IMR-90 (cell line): ENCODE data around the gene NOS1. TPM values are rescaled to one million over a fixed set of nuclear protein-coding genes. Genes with fewer than 3 reads are reported as not detected.
"Not testable (repeated sequence)": the region's sequence is repeated elsewhere in the genome, so short reads cannot be mapped to it uniquely, and the experiment has no call there.

Experiments used
- ATAC-seq: fragments of 200-7000 bp; cut with Tn5 transposase; 2 replicates; pipeline ENCODE4 v1.9.1; 2020; ENCODE audit warnings: low read depth, mild to moderate bottlenecking, moderate library complexity
- BruUV-seq: library from RNA; stranded (reverse); fragments of 400-500 nt; replicated peaks from 2 replicates; lab custom pipeline; 2021; lab: Mats Ljungman, UMichigan
- CTCF ChIA-PET: fragments of 300-600 bp; formaldehyde crosslinking; extraction: SDS; loops from one replicate; lab custom pipeline; 2021; ENCODE audit warnings: antibody characterized with exemption; lab: Yijun Ruan, JAX
- POLR2A ChIA-PET: fragments of 300-600 bp; sonication (Branson Sonifier 250); formaldehyde crosslinking; loops from one replicate; lab custom pipeline; 2022; ENCODE audit warnings: antibody characterized with exemption; ENCODE audit not compliant: unreplicated experiment; lab: Charles Lee
- DNase-seq: peaks from one replicate; pipeline ENCODE4 v3.0.0; 2013
- H2AFZ ChIP-seq: replicated peaks from 2 replicates; pipeline ENCODE3; 2013; ENCODE audit warnings: low read length, mild to moderate bottlenecking; ENCODE audit not compliant: poor library complexity
- H2AK5ac ChIP-seq: 2 replicates; pipeline ENCODE4 v1.6.1; 2013; ENCODE audit warnings: low read depth, low read length, inconsistent platforms
- H2AK9ac ChIP-seq: replicated peaks from 2 replicates; pipeline ENCODE3; 2013; ENCODE audit warnings: mild to moderate bottlenecking, low read depth, low read length, moderate library complexity; ENCODE audit not compliant: poor library complexity
- H2BK120ac ChIP-seq: 2 replicates; pipeline ENCODE4 v1.6.1; 2013; ENCODE audit warnings: low read depth, low read length, inconsistent platforms
- H2BK15ac ChIP-seq: 3 replicates; pipeline ENCODE4 v1.6.1; 2013; ENCODE audit warnings: low read depth, low read length, inconsistent platforms
- H2BK20ac ChIP-seq: 2 replicates; pipeline ENCODE4 v1.6.1; 2013; ENCODE audit warnings: low read depth, mild to moderate bottlenecking, inconsistent platforms, low read length, moderate library complexity
- H2BK5ac ChIP-seq: 2 replicates; pipeline ENCODE4 v1.6.1; 2013; ENCODE audit warnings: mild to moderate bottlenecking, low read depth, low read length, inconsistent platforms; ENCODE audit not compliant: poor library complexity, severe bottlenecking
- H3K14ac ChIP-seq: replicated peaks from 2 replicates; pipeline ENCODE4 v1.6.1; 2013; ENCODE audit warnings: low read depth, low read length, inconsistent platforms
- H3K18ac ChIP-seq: 2 replicates; pipeline ENCODE4 v1.6.1; 2013; ENCODE audit warnings: low read depth, low read length, control low read depth
- H3K23ac ChIP-seq: 2 replicates; pipeline ENCODE4 v1.6.1; 2013; ENCODE audit warnings: low read depth, low read length, inconsistent platforms
- H3K27ac ChIP-seq: 2 replicates; pipeline ENCODE4 v1.5.1; 2013; ENCODE audit warnings: mild to moderate bottlenecking, control low read depth, low read length; ENCODE audit not compliant: insufficient read depth
- H3K27me3 ChIP-seq: 2 replicates; pipeline ENCODE4 v1.6.1; 2013; ENCODE audit warnings: low read length; ENCODE audit not compliant: control insufficient read depth, insufficient read depth
- H3K36me3 ChIP-seq: 2 replicates; pipeline ENCODE4 v1.6.1; 2013; ENCODE audit warnings: low read length, mixed read lengths; ENCODE audit not compliant: control insufficient read depth, insufficient read depth
- H3K4ac ChIP-seq: 2 replicates; pipeline ENCODE4 v1.6.1; 2013; ENCODE audit warnings: low read depth, low read length, inconsistent platforms
- H3K4me1 ChIP-seq: 2 replicates; pipeline ENCODE4 v1.6.1; 2013; ENCODE audit warnings: low read length, mixed read lengths; ENCODE audit not compliant: control insufficient read depth, insufficient read depth
- H3K4me2 ChIP-seq: 2 replicates; pipeline ENCODE4 v1.6.1; 2013; ENCODE audit warnings: low read depth, mild to moderate bottlenecking, control low read depth, low read length, moderate library complexity
- H3K4me3 ChIP-seq: 2 replicates; pipeline ENCODE4 v1.5.1; 2013; ENCODE audit warnings: low read depth, mild to moderate bottlenecking, control low read depth, low read length, moderate library complexity; ENCODE audit not compliant: insufficient read depth
- H3K56ac ChIP-seq: 2 replicates; pipeline ENCODE4 v1.6.1; 2013; ENCODE audit warnings: low read length, inconsistent platforms; ENCODE audit not compliant: insufficient read depth; ENCODE audit errors: extremely low read depth
- H3K79me1 ChIP-seq, 2 experiments: 2 replicates each; pipeline ENCODE4 v1.6.1; 2013; ENCODE audit warnings: low read length in 2 of 2, inconsistent platforms in 1 of 2, low read depth in 1 of 2
- H3K9ac ChIP-seq: 2 replicates; pipeline ENCODE4 v1.6.1; 2013; ENCODE audit warnings: low read depth, low read length, control low read depth
- H3K9me1 ChIP-seq: 2 replicates; pipeline ENCODE4 v1.6.1; 2013; ENCODE audit warnings: low read length, inconsistent platforms; ENCODE audit not compliant: insufficient read depth
- H3K9me3 ChIP-seq: 2 replicates; pipeline ENCODE4 v1.6.1; 2013; ENCODE audit warnings: low read length; ENCODE audit not compliant: control insufficient read depth, insufficient read depth
- H4K20me1 ChIP-seq: 2 replicates; pipeline ENCODE4 v1.6.1; 2013; ENCODE audit warnings: low read length, inconsistent platforms; ENCODE audit not compliant: insufficient read depth
- H4K5ac ChIP-seq: 2 replicates; pipeline ENCODE4 v1.6.1; 2013; ENCODE audit warnings: mild to moderate bottlenecking, low read depth, low read length, control low read depth
- H4K8ac ChIP-seq, 2 experiments: 2 replicates each; pipeline ENCODE4 v1.6.1; 2013; ENCODE audit warnings: low read depth in 2 of 2, low read length in 2 of 2, control low read depth in 1 of 2, inconsistent platforms in 1 of 2
- H4K91ac ChIP-seq: 2 replicates; pipeline ENCODE4 v1.6.1; 2013; ENCODE audit warnings: low read depth, low read length, inconsistent platforms; ENCODE audit not compliant: insufficient read depth
- CEBPB ChIP-seq: IDR thresholded peaks from 2 replicates; pipeline ENCODE4 v1.6.1; 2012; ENCODE audit warnings: low read depth, low read length, improper control_type of control experiment
- WGBS, 2 experiments: methylation state at CpG; one replicate each; pipeline versions ENCODE4 v1.1.5 to v1.1.7; 2013; ENCODE audit warnings: missing lambda C conversion rate in 2 of 2; ENCODE audit not compliant: insufficient read length in 1 of 2; ENCODE audit errors: extremely low coverage in 2 of 2; 5-methylcytosine and 5-hydroxymethylcytosine counted together
- dilution Hi-C: fragments of 300-500 bp; cut with HindIII; formaldehyde crosslinking; loops from one replicate; pipeline ENCODE4 v1.14.3; 2018; ENCODE audit warnings: low sequenced_read_pairs; ENCODE audit not compliant: unreplicated experiment
- in situ Hi-C: fragments of 300-500 bp; cut with MboI; formaldehyde crosslinking; loops from 3 replicates; pipeline ENCODE4 v1.14.3; 2019; ENCODE audit warnings: low sequenced_read_pairs, inconsistent platforms, mixed read lengths
- intact Hi-C: fragments of 100-400 bp; cut with micrococcal nuclease; formaldehyde crosslinking; loops from 2 replicates; pipeline ENCODE4 v1.10.0; 2022
- polyA plus RNA-seq, 3 experiments: library from polyadenylated mRNA; depleted of rRNA; stranded (reverse); fragments of >200 nt; gene quantifications; 2 replicates each; pipeline ENCODE4 v1.2.3, GENCODE V29; 2012; ENCODE audit warnings: low replicate concordance in 1 of 3
- total RNA-seq: library from RNA; depleted of rRNA; stranded (reverse); fragments of >200 nt; gene quantifications from 2 replicates; pipeline ENCODE4 v1.2.3, GENCODE V29; 2012
- TF ChIP-seq, protein P1 (sequence below): fragments of 150-350 bp; IDR thresholded peaks from 2 replicates; pipeline ENCODE4 v1.6.1; 2016; ENCODE audit warnings: low read depth, mild to moderate bottlenecking, low read length, moderate library complexity, borderline replicate concordance

Gene NOS1
- total and polyA plus RNA-seq, 2 of the 4 experiments (the other 2 are of a cell fraction), result 0.09 TPM; not detected in 1

- Histone ChIP-seq H3K9ac (no peak overlapping the region), H3K9me3 (no peaks in the 10 kb centered on the region), H2AFZ (no peak overlapping the region), H2AK9ac (no peak overlapping the region), H3K4me1 (no peaks in the 10 kb centered on the region), H4K91ac (no peak overlapping the region), H3K18ac (no peak overlapping the region), H3K4me2 (no peak overlapping the region), H3K79me1 (peaks cover 3 to 15% of the 10 kb centered on the region in 2 experiments; a peak in 3 of 4 replicates), H3K9me1 (peaks cover 3% of the 10 kb centered on the region; the same call in 1 of the 2 replicates), H3K27ac (no peak overlapping the region), H4K20me1 (no peaks in the 10 kb centered on the region), H2BK15ac (no peak overlapping the region), H4K5ac (no peak overlapping the region), H3K4me3 (no peak overlapping the region), H2BK120ac (no peak overlapping the region), H4K8ac (no peak overlapping the region), H3K56ac (no peak overlapping the region), H3K4ac (no peak overlapping the region), H3K36me3 (peaks cover 23% of the 10 kb centered on the region), H3K23ac (no peak overlapping the region), H3K14ac (no peak overlapping the region), H2BK20ac (no peak overlapping the region), H2BK5ac (no peak overlapping the region), H3K27me3 (no peaks in the 10 kb centered on the region), H2AK5ac (no peak overlapping the region)
- intact Hi-C loops (no loop called here), in situ Hi-C loops (no loop called here), dilution Hi-C loops (no loop called here)
- DNase-seq (no peak), ATAC-seq (no peak)
- TF ChIP-seq, protein P1, sequence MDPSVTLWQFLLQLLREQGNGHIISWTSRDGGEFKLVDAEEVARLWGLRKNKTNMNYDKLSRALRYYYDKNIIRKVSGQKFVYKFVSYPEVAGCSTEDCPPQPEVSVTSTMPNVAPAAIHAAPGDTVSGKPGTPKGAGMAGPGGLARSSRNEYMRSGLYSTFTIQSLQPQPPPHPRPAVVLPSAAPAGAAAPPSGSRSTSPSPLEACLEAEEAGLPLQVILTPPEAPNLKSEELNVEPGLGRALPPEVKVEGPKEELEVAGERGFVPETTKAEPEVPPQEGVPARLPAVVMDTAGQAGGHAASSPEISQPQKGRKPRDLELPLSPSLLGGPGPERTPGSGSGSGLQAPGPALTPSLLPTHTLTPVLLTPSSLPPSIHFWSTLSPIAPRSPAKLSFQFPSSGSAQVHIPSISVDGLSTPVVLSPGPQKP, result no peak
- TF ChIP-seq CEBPB, result peak; percentile 61
- WGBS, 2 experiments, result no CpG with 5 or more reads among the region's 3 CpGs
- ChIA-PET POLR2A (no interaction called here), CTCF (no interaction called here)
- no TSS peak for BruUV-seq
Observed at GRCh38 chr12:117182866-117183265, 178.6 kb downstream of the NOS1 start.

GRCh38 chr12:117181468-117181843 is 180.0 kb downstream of the NOS1 start:
- H3K9me1 ChIP-seq, H3K9me3 ChIP-seq, intact Hi-C loops, H2BK20ac ChIP-seq, H2AFZ ChIP-seq, H2AK5ac ChIP-seq, H3K27ac ChIP-seq, H3K56ac ChIP-seq, H2BK5ac ChIP-seq, H3K14ac ChIP-seq, BruUV-seq, H3K9ac ChIP-seq, H2BK120ac ChIP-seq, H2BK15ac ChIP-seq, H4K8ac ChIP-seq, in situ Hi-C loops, H3K4me3 ChIP-seq, H2AK9ac ChIP-seq, H3K79me1 ChIP-seq, ATAC-seq, DNase-seq, POLR2A ChIA-PET, dilution Hi-C loops, H3K27me3 ChIP-seq, H3K4me2 ChIP-seq, H3K4me1 ChIP-seq, H4K20me1 ChIP-seq, H4K5ac ChIP-seq, H3K23ac ChIP-seq, H3K18ac ChIP-seq, H3K4ac ChIP-seq, H4K91ac ChIP-seq: not testable (repeated sequence)
- peaks cover 23% of the 10 kb centered on the region for H3K36me3 ChIP-seq
- CTCF ChIA-PET, result interaction anchor here (0.6 kb wide), 1 partner anchor 43 kb away, joined by 3 read pairs; no protein-coding TSS in a partner anchor
- no CpG with 5 or more reads among the region's 8 CpGs for WGBS, 2 experiments
